ENCODE data around the gene SDF4.

DNA sequence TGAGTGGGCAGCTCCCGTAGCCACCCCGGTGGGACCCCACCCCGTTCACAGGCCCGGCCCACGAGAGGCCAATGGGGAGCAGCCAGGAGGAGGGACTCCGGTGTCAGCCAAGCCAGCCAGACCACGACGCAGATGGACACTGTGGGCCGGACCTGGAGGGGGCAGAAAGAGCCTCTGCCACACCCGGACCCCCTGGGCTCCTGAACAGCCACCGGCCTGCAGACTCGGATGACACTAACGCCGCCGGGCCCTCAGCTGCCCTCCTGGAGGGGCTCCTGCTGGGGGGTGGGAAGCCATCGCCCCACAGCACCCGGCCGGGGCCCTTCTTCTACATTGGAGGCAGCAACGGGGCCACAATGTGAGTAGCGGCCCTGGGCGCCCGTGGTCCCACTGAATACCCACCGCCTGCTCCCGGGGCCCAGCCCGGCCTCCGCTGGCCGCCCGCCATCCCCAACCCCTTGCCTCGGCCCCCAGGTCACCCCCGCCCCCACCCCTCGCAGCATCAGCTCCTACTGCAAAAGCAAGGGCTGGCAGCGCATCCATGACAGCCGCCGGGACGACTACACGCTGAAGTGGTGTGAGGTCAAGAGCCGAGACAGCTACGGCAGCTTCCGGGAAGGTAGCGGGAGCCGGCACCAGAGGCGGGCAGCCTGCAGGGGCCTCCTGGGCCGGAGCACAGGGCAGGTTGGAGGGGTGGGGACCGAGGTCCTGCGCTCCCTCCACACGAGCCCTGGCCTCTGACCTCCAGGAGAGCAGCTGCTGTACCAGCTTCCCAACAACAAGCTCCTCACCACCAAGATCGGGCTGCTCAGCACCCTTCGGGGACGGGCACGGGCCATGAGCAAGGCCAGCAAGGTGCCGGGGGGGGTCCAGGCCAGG is 51.6 kb downstream of the SDF4 start:
- TF ChIP-seq, protein P1, sequence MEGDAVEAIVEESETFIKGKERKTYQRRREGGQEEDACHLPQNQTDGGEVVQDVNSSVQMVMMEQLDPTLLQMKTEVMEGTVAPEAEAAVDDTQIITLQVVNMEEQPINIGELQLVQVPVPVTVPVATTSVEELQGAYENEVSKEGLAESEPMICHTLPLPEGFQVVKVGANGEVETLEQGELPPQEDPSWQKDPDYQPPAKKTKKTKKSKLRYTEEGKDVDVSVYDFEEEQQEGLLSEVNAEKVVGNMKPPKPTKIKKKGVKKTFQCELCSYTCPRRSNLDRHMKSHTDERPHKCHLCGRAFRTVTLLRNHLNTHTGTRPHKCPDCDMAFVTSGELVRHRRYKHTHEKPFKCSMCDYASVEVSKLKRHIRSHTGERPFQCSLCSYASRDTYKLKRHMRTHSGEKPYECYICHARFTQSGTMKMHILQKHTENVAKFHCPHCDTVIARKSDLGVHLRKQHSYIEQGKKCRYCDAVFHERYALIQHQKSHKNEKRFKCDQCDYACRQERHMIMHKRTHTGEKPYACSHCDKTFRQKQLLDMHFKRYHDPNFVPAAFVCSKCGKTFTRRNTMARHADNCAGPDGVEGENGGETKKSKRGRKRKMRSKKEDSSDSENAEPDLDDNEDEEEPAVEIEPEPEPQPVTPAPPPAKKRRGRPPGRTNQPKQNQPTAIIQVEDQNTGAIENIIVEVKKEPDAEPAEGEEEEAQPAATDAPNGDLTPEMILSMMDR (conservative IDR thresholded peaks at IDR 0.05) = no peak
- TF ChIP-seq EZH2 (IDR thresholded peaks at IDR 0.05; ENCODE audit: low read depth) = no peak
